Measurements from ENCODE around the gene CD68. TPM values are rescaled to one million over a fixed set of nuclear protein-coding genes. Genes with fewer than 3 reads are reported as not detected.
A peak's percentile ranks its signal among the peaks of the same experiment; 100 is the strongest.

CD68 gene
- total RNA-seq = 1.1 TPM in 2 replicates
- long read RNA-seq, partial matches to known transcripts = 0 of 2 reads
- long read RNA-seq, other reads (novel, unspliced or antisense) = 0 of 2 reads

GRCh38 chr17:7579001-7579833 is at the start of gene CD68:
Gene CD68, plus strand, starts transcription at chr17:7579638. Its CDS starts 40 bp downstream, at chr17:7579678.
- Mint-ChIP-seq H3K9me3 (ENCODE audit: unreplicated experiment) (no peaks in the 10 kb centered on the region), H3K4me1 (ENCODE audit: unreplicated experiment) (peaks cover 62% of the 10 kb centered on the region), H3K27me3 (ENCODE audit: unreplicated experiment) (no peaks in the 10 kb centered on the region), H3K27ac (ENCODE audit: unreplicated experiment) (peak within 1 kb of the TSS; percentile 89), H3K36me3 (ENCODE audit: unreplicated experiment) (peaks cover 41% of the 10 kb centered on the region), H3K4me3 (ENCODE audit: unreplicated experiment) (no peak within 1 kb of the TSS)
- no peak for DNase-seq (ENCODE audit: extremely low spot score, unreplicated experiment)
- TF ChIP-seq, protein P1, sequence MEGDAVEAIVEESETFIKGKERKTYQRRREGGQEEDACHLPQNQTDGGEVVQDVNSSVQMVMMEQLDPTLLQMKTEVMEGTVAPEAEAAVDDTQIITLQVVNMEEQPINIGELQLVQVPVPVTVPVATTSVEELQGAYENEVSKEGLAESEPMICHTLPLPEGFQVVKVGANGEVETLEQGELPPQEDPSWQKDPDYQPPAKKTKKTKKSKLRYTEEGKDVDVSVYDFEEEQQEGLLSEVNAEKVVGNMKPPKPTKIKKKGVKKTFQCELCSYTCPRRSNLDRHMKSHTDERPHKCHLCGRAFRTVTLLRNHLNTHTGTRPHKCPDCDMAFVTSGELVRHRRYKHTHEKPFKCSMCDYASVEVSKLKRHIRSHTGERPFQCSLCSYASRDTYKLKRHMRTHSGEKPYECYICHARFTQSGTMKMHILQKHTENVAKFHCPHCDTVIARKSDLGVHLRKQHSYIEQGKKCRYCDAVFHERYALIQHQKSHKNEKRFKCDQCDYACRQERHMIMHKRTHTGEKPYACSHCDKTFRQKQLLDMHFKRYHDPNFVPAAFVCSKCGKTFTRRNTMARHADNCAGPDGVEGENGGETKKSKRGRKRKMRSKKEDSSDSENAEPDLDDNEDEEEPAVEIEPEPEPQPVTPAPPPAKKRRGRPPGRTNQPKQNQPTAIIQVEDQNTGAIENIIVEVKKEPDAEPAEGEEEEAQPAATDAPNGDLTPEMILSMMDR (IDR thresholded peaks at IDR 0.05) = no peak

DNA sequence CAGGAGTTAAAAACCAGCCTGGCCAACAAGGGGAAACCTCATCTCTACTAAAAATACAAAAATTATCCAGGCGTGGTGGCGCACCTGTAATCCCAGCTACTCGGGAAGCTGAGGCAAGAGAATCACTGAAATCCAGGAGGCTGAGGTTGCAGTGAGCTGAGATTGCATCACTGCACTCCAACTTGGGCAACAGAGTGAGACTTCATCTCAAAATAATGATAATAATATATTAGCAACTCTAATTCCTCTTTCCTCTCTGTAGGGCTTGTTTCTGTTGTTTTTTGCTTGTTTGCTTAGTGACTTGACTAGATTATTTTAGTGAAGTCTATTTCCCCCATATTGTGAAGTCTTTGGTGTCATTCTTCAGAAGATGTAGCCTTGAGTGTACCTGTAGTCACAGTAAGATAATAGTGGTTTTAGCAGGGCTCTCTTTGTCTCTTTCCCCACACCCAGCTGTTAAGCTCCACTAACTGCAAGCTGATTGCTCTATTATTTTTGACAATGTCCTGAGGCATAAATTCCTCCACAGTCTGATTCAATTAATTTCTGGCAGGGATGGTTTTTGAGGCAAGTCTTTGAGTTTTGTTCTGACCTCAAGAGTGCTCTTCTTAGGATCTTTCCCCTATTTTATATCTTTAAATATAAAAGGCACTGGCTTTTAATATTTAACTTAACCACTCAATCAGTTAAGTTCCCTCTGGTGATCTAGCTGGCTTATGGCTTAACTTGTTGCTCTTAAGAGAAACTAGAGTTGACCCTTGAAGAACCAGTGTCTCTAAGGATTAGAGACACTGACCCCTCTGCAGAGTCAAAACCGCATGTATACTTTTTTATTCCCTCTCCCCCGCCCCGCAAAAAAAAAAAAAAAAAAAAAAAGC is 49.2 kb upstream of the CD68 start:
- Mint-ChIP-seq H3K4me1 (ENCODE audit: unreplicated experiment) (peaks cover 11% of the 10 kb centered on the region), H3K27me3 (ENCODE audit: unreplicated experiment) (peaks cover 1% of the 10 kb centered on the region), H3K9me3 (ENCODE audit: unreplicated experiment) (no peaks in the 10 kb centered on the region), H3K4me3 (ENCODE audit: unreplicated experiment) (no peak overlapping the region), H3K27ac (ENCODE audit: unreplicated experiment) (peak overlapping the region; percentile 67), H3K36me3 (ENCODE audit: unreplicated experiment) (peaks cover 3% of the 10 kb centered on the region)
- TF ChIP-seq, protein P1 (IDR thresholded peaks at IDR 0.05) = no peak
- no peak for DNase-seq (ENCODE audit: extremely low spot score, unreplicated experiment)

- no peak for DNase-seq (ENCODE audit: extremely low spot score, unreplicated experiment)
- no peak overlapping the region for H3K4me3 Mint-ChIP-seq (ENCODE audit: unreplicated experiment)
- H3K36me3 Mint-ChIP-seq (ENCODE audit: unreplicated experiment) = no peaks in the 10 kb centered on the region
- H3K4me1 Mint-ChIP-seq (ENCODE audit: unreplicated experiment) = no peaks in the 10 kb centered on the region
- H3K27ac Mint-ChIP-seq (ENCODE audit: unreplicated experiment) = no peak overlapping the region
- H3K27me3 Mint-ChIP-seq (ENCODE audit: unreplicated experiment) = peaks cover 5% of the 10 kb centered on the region
- TF ChIP-seq, protein P1 (IDR thresholded peaks at IDR 0.05) = no peak
- peaks cover 5% of the 10 kb centered on the region for H3K9me3 Mint-ChIP-seq (ENCODE audit: unreplicated experiment)
These were observed 41.4 kb upstream of the CD68 start for GRCh38 chr17:7538050-7538449.

GRCh38 chr17:7538891-7539545 is 40.4 kb upstream of the CD68 start:
- Mint-ChIP-seq H3K4me3 (ENCODE audit: unreplicated experiment) (no peak overlapping the region), H3K36me3 (ENCODE audit: unreplicated experiment) (no peaks in the 10 kb centered on the region), H3K9me3 (ENCODE audit: unreplicated experiment) (peaks cover 5% of the 10 kb centered on the region), H3K4me1 (ENCODE audit: unreplicated experiment) (no peaks in the 10 kb centered on the region), H3K27ac (ENCODE audit: unreplicated experiment) (no peak overlapping the region), H3K27me3 (ENCODE audit: unreplicated experiment) (peaks cover 15% of the 10 kb centered on the region)
- no peak for DNase-seq (ENCODE audit: extremely low spot score, unreplicated experiment)
- TF ChIP-seq, protein P1 (IDR thresholded peaks at IDR 0.05) = no peak

Data from osteocyte (in vitro differentiated cells).